DOHH2 (cell line): ENCODE data around the gene FAM89B.

Experiments used
- H3F3A ChIP-seq: fragments of 200-600 bp; sonication (generic), shearing (Covaris generic); 2 replicates; pipeline ENCODE4 v1.6.0; 2016; ENCODE audit warnings: antibody characterized with exemption, mild to moderate bottlenecking; ENCODE audit not compliant: control insufficient read depth, insufficient read depth
- H3K27ac ChIP-seq: fragments of 200-600 bp; sonication (generic); 2 replicates; pipeline ENCODE4 v1.5.1; 2014; ENCODE audit warnings: low read depth, mild to moderate bottlenecking, low read length, moderate library complexity
- H3K27me3 ChIP-seq: fragments of 200-600 bp; sonication (generic); 2 replicates; pipeline ENCODE4 v1.6.1; 2014; ENCODE audit warnings: mild to moderate bottlenecking, low read length, mixed read lengths; ENCODE audit not compliant: control insufficient read depth
- H3K36me3 ChIP-seq: fragments of 200-600 bp; sonication (generic); 2 replicates; pipeline ENCODE4 v1.6.1; 2014; ENCODE audit warnings: mild to moderate bottlenecking, low read length, moderate library complexity, mixed read lengths; ENCODE audit not compliant: control insufficient read depth
- H3K4me1 ChIP-seq: fragments of 200-600 bp; sonication (generic); 2 replicates; pipeline ENCODE4 v1.6.1; 2014; ENCODE audit warnings: mild to moderate bottlenecking, low read length, mixed read lengths; ENCODE audit not compliant: control insufficient read depth
- H3K4me2 ChIP-seq: fragments of 200-600 bp; sonication (generic); 2 replicates; pipeline ENCODE4 v1.6.0; 2014; ENCODE audit warnings: mild to moderate bottlenecking, low read length, moderate library complexity
- H3K4me3 ChIP-seq: fragments of 200-600 bp; sonication (generic); 2 replicates; pipeline ENCODE4 v1.5.1; 2014; ENCODE audit warnings: mild to moderate bottlenecking, low read length, mixed read lengths
- H3K79me2 ChIP-seq: fragments of 200-600 bp; sonication (generic); 2 replicates; pipeline ENCODE4 v1.6.1; 2014; ENCODE audit warnings: mild to moderate bottlenecking, low read length, mixed read lengths; ENCODE audit not compliant: control insufficient read depth
- H3K9me2 ChIP-seq: fragments of 200-600 bp; sonication (generic); replicated peaks from 2 replicates; pipeline ENCODE4 v1.6.1; 2014; ENCODE audit warnings: mild to moderate bottlenecking, low read length, mixed read lengths; ENCODE audit not compliant: control insufficient read depth
- H3K9me3 ChIP-seq: fragments of 200-600 bp; sonication (generic); 2 replicates; pipeline ENCODE4 v1.6.1; 2014; ENCODE audit warnings: antibody characterized with exemption, low read length, mixed read lengths; ENCODE audit not compliant: control insufficient read depth, insufficient read depth
- H4K20me1 ChIP-seq: fragments of 200-600 bp; sonication (generic); 2 replicates; pipeline ENCODE4 v1.6.0; 2014; ENCODE audit warnings: low read depth, mild to moderate bottlenecking, antibody characterized with exemption, low read length, moderate library complexity; ENCODE audit not compliant: control insufficient read depth, insufficient read depth
- EZH2phosphoT487 ChIP-seq: fragments of 200-600 bp; sonication (generic); IDR thresholded peaks from 2 replicates; pipeline ENCODE4 v1.6.1; 2017; ENCODE audit warnings: borderline replicate concordance, mild to moderate bottlenecking, antibody characterized with exemption, low read length, moderate library complexity, mixed read lengths
- TF ChIP-seq, protein P1 (sequence below): fragments of 200-600 bp; sonication (generic); IDR thresholded peaks from one replicate; pipeline ENCODE4 v1.5.1; 2014; ENCODE audit warnings: antibody characterized with exemption, mild to moderate bottlenecking, low read depth, low read length; ENCODE audit not compliant: poor library complexity, severe bottlenecking

Gene FAM89B

DNA sequence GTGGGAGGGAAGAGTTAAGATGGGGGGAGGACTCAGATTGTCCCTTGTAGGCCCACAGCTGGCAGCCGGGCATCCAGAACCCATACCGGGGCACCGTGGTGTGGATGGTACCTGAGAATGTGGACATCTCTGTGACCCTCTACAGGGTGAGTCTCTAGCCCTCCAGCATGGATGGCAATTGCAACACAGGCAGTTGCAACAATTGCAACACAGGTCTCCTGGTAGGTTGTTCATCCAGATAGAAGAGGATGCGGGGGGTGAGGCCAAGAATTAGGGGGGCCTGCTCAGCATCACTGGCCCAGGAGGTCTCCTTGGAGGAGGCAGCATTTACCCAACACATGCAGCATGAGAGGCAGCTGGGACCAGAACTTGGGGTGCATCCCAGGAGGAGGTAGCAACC lies 7.0 kb downstream of the FAM89B start:
- no peaks in the 10 kb centered on the region for H3K9me3 ChIP-seq
- no peak overlapping the region for H3K27ac ChIP-seq
- H3K4me1 ChIP-seq = peaks cover 30% of the 10 kb centered on the region
- H3K4me3 ChIP-seq = no peak overlapping the region
- H3F3A ChIP-seq = peaks cover 10% of the 10 kb centered on the region
- H3K36me3 ChIP-seq = peaks cover 3% of the 10 kb centered on the region
- H4K20me1 ChIP-seq = no peaks in the 10 kb centered on the region
- peaks cover 10% of the 10 kb centered on the region for H3K79me2 ChIP-seq
- H3K27me3 ChIP-seq = no peaks in the 10 kb centered on the region
- no peaks in the 10 kb centered on the region for H3K9me2 ChIP-seq
- TF ChIP-seq, protein P1, sequence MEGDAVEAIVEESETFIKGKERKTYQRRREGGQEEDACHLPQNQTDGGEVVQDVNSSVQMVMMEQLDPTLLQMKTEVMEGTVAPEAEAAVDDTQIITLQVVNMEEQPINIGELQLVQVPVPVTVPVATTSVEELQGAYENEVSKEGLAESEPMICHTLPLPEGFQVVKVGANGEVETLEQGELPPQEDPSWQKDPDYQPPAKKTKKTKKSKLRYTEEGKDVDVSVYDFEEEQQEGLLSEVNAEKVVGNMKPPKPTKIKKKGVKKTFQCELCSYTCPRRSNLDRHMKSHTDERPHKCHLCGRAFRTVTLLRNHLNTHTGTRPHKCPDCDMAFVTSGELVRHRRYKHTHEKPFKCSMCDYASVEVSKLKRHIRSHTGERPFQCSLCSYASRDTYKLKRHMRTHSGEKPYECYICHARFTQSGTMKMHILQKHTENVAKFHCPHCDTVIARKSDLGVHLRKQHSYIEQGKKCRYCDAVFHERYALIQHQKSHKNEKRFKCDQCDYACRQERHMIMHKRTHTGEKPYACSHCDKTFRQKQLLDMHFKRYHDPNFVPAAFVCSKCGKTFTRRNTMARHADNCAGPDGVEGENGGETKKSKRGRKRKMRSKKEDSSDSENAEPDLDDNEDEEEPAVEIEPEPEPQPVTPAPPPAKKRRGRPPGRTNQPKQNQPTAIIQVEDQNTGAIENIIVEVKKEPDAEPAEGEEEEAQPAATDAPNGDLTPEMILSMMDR = no peak
- no peak for TF ChIP-seq EZH2phosphoT487
- H3K4me2 ChIP-seq = no peak overlapping the region

DNA sequence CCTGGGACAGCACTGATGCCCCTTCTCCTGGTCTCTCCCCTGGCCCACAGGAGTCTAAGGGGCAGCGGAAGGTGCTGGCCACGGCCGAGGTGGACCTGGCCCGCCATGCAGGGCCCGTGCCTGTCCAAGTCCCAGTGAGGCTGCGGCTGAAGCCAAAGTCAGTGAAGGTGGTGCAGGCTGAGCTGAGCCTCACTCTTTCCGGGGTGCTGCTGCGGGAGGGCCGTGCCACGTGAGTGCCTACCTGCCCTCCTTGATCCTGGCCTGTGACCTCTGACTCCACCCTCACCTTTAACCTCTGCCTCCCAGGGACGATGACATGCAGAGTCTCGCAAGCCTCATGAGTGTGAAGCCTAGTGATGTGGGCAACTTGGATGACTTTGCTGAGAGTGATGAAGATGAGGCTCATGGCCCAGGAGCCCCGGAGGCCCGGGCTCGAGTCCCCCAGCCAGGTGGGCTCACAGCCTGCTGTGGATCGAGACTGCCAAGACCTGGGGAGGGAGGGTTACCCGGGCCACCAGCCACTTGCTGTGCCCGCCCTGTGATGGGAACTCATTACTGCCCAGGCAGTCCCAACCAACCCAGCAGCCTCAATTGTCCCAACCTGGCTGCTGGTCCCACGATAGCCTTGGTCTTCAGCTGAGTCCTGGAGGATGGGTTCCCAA lies 7.8 kb downstream of the FAM89B start:
- H3K79me2 ChIP-seq = peaks cover 10% of the 10 kb centered on the region
- no peaks in the 10 kb centered on the region for H3K9me2 ChIP-seq
- no peak overlapping the region for H3K27ac ChIP-seq
- no peaks in the 10 kb centered on the region for H3K9me3 ChIP-seq
- TF ChIP-seq, protein P1 = no peak
- TF ChIP-seq EZH2phosphoT487 = no peak
- peaks cover 3% of the 10 kb centered on the region for H3K36me3 ChIP-seq
- H3F3A ChIP-seq = peaks cover 4% of the 10 kb centered on the region
- H4K20me1 ChIP-seq = no peaks in the 10 kb centered on the region
- no peak overlapping the region for H3K4me3 ChIP-seq
- peaks cover 23% of the 10 kb centered on the region for H3K4me1 ChIP-seq
- H3K27me3 ChIP-seq = no peaks in the 10 kb centered on the region
- H3K4me2 ChIP-seq = no peak overlapping the region

DNA sequence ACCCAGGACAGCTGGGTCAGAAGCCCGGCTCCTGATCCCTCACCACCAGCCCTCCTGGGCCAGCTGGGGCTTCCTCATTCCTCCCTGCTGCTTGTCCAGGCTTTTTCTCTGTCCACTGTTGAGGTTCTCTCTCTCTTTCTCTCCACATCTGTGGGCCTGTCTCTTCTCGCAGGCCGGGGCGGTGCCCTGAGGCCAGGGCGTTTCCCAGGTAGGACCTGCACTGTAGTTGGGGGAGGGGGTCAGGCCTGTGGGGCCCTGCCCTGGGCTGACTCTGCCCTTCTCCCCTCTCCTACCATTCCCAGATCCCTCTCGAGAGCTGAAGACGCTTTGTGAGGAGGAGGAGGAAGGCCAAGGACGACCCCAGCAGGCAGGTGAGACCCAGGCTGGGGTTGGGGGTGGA lies 8.4 kb downstream of the FAM89B start:
- Histone ChIP-seq H3K4me1 (peaks cover 18% of the 10 kb centered on the region), H3K4me3 (no peak overlapping the region), H3K79me2 (peaks cover 10% of the 10 kb centered on the region), H3K9me3 (no peaks in the 10 kb centered on the region), H3K36me3 (peaks cover 3% of the 10 kb centered on the region), H3K27me3 (no peaks in the 10 kb centered on the region), H3K27ac (no peak overlapping the region), H3K4me2 (no peak overlapping the region), H3K9me2 (no peaks in the 10 kb centered on the region), H3F3A (no peaks in the 10 kb centered on the region), H4K20me1 (no peaks in the 10 kb centered on the region)
- TF ChIP-seq EZH2phosphoT487 = no peak
- TF ChIP-seq, protein P1 = no peak
